ENCODE measurements around the gene PMFBP1. TPM values are rescaled to one million over a fixed set of nuclear protein-coding genes. Genes with fewer than 3 reads are reported as not detected.

The PMFBP1 gene
- total RNA-seq, 1 experiment from 2014 or later: 2.7 TPM

DNA sequence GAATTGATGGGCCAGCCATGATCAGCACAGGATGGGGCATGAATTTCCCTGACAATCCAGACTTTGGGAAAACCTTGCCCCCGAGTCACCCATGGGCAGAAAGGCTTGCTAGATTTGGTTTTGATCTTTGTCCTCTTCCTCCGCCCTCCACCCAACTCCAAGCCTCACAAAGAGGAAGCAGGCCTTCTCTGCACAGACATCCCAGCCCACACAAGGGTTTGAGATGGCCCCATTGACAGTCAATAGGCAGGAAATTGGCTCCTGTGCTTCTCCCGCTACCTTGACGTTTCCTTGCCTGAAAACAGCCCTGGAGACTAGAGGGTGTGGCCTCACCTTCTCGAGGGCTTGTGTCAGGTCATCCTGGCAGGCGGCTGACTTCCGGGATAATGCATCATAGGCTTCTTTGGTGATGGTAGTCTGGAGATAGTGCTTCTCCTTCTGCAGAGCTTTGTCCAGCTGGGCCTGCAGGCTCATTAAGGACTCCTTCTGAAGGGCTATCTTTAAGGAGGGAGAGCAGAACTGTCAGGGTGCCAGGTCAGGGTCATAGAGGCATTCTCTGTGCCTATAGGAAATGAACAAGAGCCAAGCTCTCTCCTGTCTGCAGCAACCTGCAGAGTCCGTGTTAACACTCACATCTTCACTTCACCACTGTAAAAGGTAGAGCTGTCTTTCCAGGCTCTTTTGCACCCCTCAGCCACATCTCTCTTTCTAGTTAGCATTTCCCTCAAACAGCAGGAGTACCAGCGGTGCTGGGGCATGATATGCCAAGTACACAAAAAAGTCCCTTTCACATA lies 46.1 kb downstream of the PMFBP1 start:
- Histone ChIP-seq H3T11ph (ENCODE audit: low read length) (no peak overlapping the region), H2AFZ (ENCODE audit: low read length) (no peak overlapping the region), H4K8ac (replicated peaks; ENCODE audit: insufficient read length, low read depth, low read length) (no peak overlapping the region), H3K9ac (ENCODE audit: extremely low read depth, insufficient read length, low read length) (no peak overlapping the region), H2BK5ac (ENCODE audit: insufficient read length, low read length) (no peak overlapping the region), H3K23ac (ENCODE audit: insufficient read length, low read depth, low read length) (no peak overlapping the region), H2BK20ac (ENCODE audit: low read depth, low read length, poor library complexity, severe bottlenecking) (no peak overlapping the region), H3K9me3 (ENCODE audit: control insufficient read depth, low read depth, low read length) (no peaks in the 10 kb centered on the region), H3K14ac (ENCODE audit: insufficient read depth, low read length) (peak overlapping the region; percentile 42; the same call in 1 of the 2 replicates), H3K79me1 (ENCODE audit: insufficient read depth, low read depth, low read length, poor library complexity, severe bottlenecking) (no peaks in the 10 kb centered on the region), H4K5ac (ENCODE audit: insufficient read length, low read depth, low read length) (no peak overlapping the region), H3K18ac (ENCODE audit: insufficient read length, low read depth, low read length) (no peak overlapping the region), H2AK5ac (ENCODE audit: insufficient read length, low read length) (no peak overlapping the region), H2BK12ac (ENCODE audit: insufficient read length, low read depth, low read length) (no peak overlapping the region), H3K27ac (ENCODE audit: insufficient read length, low read depth, low read length) (no peak overlapping the region), H2BK15ac (ENCODE audit: low read depth, low read length) (no peak overlapping the region), H3K4ac (ENCODE audit: low read depth, low read length) (no peak overlapping the region), H3K79me2 (ENCODE audit: insufficient read depth, low read length) (no peaks in the 10 kb centered on the region), H4K20me1 (ENCODE audit: control insufficient read depth, insufficient read depth, insufficient read length) (no peaks in the 10 kb centered on the region), H4K91ac (ENCODE audit: insufficient read length, low read depth, low read length) (no peak overlapping the region), H2BK120ac (ENCODE audit: low read depth, low read length, poor library complexity, severe bottlenecking) (no peak overlapping the region), H3K4me2 (ENCODE audit: insufficient read depth, insufficient read length, low read length) (no peak overlapping the region), H3K23me2 (ENCODE audit: insufficient read length, low read depth, low read length, poor library complexity, severe bottlenecking) (no peaks in the 10 kb centered on the region), H3K4me1 (ENCODE audit: insufficient read depth, low read length) (no peaks in the 10 kb centered on the region; the same call in 1 of the 2 replicates), H3K56ac (ENCODE audit: insufficient read length, low read depth, low read length) (no peak overlapping the region), H3K27me3 (ENCODE audit: insufficient read depth, low read length) (no peaks in the 10 kb centered on the region)
- Mint-ChIP-seq H3K4me1 (peaks cover 22 to 23% of the 10 kb centered on the region in 2 experiments), H3K27ac (peak overlapping the region in 2 of 3 experiments; percentile 2 to 56; a peak in 4 of 7 replicates), H3K4me3 (no peak overlapping the region), H3K36me3 (ENCODE audit: insufficient read depth in 1 of 3, low read depth in 3 of 3) (no peaks in the 10 kb centered on the region), H3K9me3 (no peaks in the 10 kb centered on the region), H3K27me3 (ENCODE audit: low read depth) (no peaks in the 10 kb centered on the region)
- TF ChIP-seq, protein P1, sequence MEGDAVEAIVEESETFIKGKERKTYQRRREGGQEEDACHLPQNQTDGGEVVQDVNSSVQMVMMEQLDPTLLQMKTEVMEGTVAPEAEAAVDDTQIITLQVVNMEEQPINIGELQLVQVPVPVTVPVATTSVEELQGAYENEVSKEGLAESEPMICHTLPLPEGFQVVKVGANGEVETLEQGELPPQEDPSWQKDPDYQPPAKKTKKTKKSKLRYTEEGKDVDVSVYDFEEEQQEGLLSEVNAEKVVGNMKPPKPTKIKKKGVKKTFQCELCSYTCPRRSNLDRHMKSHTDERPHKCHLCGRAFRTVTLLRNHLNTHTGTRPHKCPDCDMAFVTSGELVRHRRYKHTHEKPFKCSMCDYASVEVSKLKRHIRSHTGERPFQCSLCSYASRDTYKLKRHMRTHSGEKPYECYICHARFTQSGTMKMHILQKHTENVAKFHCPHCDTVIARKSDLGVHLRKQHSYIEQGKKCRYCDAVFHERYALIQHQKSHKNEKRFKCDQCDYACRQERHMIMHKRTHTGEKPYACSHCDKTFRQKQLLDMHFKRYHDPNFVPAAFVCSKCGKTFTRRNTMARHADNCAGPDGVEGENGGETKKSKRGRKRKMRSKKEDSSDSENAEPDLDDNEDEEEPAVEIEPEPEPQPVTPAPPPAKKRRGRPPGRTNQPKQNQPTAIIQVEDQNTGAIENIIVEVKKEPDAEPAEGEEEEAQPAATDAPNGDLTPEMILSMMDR (conservative IDR thresholded peaks at IDR 0.05): no peak
- DNase-seq: no peak
- WGBS (ENCODE audit: extremely low coverage, insufficient read length, low lambda C conversion rate): no CpG with 5 or more reads among the region's 9 CpGs
